ENCODE measurements around the gene MTOR.

DNA sequence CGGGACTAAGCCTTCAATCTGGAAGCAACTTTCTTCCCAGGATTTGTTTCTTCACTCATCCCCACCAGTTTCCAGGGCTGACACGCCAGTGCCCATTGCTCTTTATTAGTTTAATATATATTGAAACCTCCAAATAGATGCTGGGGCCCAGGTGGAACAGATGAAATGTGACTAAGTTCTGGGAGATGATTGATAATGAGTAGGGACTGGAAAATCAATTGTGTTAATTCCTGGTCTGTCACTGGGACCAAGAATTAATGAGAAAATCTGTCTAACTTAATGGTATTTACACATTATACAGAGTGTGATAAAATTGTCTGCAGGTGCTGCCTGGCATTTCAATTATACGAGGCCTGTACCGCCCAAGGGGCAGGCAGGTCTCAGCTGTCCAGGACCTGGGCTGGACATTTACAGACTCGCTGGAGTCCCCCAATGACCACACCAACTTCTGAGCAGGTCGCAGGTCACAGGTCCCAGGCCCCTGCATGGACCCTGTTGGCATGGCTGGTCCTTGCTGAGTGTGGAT, 46.4 kb upstream of the MTOR start:
- TF ChIP-seq CTCF (IDR thresholded peaks at IDR 0.05) (no peak), POLR2AphosphoS5 (IDR thresholded peaks at IDR 0.05) (no peak)

Measured in suprapubic skin (tissue), 3 donors.